SK-N-MC (cell line): Measurements from ENCODE around the gene TTC28.

ENCODE experiments used
- EZH2 ChIP-seq: fragments of 200-600 bp; sonication (generic); IDR thresholded peaks from one replicate; pipeline ENCODE4 v1.6.1; 2017; ENCODE audit warnings: antibody characterized with exemption
- POLR2AphosphoS5 ChIP-seq: IDR thresholded peaks from 2 replicates; pipeline ENCODE4 v1.6.1; 2012; ENCODE audit warnings: mild to moderate bottlenecking, low read depth, low read length, borderline replicate concordance

DNA sequence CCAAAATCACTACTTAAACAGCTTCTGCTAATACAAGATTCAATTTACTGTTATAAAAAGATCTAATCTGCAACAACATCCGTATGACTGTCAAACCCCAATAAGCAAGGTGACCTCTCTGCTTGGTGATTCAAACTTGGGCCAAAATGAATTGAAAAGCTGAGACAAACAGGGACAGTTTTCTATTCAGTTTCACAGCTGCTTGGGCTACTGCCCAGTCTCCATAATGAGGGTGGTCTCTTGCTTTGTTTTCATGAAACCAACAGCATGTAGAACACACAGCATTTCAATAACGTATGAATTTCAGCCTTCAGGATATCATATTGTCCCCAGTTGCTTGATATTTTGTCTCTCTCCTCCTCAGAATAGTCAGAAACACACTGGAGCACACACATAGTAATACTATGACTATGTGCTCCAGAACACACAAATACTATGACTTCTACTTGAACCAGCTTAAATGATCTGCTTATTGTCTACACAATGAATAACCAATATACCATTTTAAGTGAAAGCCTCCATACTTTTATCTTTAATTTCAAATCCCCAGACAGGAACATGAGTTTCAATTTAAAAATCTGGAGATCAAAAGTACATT is 285.0 kb downstream of the TTC28 start:
- TF ChIP-seq EZH2 (no peak), POLR2AphosphoS5 (no peak)
